Natural killer cell (primary cell): ENCODE measurements around the gene LRP8. TPM values are rescaled to one million over a fixed set of nuclear protein-coding genes. Genes with fewer than 3 reads are reported as not detected.

Experiments
- ATAC-seq, 3 donors: fragments of 150-1000 bp in 2 of 3; fragments of 200-7000 bp in 1 of 3; cut with Tn5 transposase; 1 replicate in 1 of 3; 2 replicates in 2 of 3; pipeline ENCODE4 v1.10.0; 2021; ENCODE audit warnings: mild to moderate bottlenecking in 2 of 3, moderate library complexity in 2 of 3
- DNase-seq, 2 donors: peaks; one replicate each; pipeline versions ENCODE4 v3.0.0 to v3.0.0-alpha.2; 2013 to 2021; ENCODE audit warnings: mixed read lengths in 1 of 2
- H3K27ac ChIP-seq: one replicate; pipeline ENCODE4 v1.5.1; 2013; ENCODE audit warnings: mild to moderate bottlenecking, low read length
- H3K27me3 ChIP-seq: one replicate; pipeline ENCODE4 v1.6.1; 2013; ENCODE audit warnings: low read length; ENCODE audit not compliant: control insufficient read depth, insufficient read depth
- H3K36me3 ChIP-seq: one replicate; pipeline ENCODE4 v1.6.1; 2013; ENCODE audit warnings: low read length; ENCODE audit not compliant: control insufficient read depth, insufficient read depth
- H3K4me1 ChIP-seq: one replicate; pipeline ENCODE4 v1.6.1; 2013; ENCODE audit warnings: low read length; ENCODE audit not compliant: control insufficient read depth, insufficient read depth
- H3K4me3 ChIP-seq: one replicate; pipeline ENCODE4 v1.5.1; 2013; ENCODE audit warnings: low read length
- H3K9me3 ChIP-seq: one replicate; pipeline ENCODE4 v1.6.1; 2013; ENCODE audit warnings: low read length; ENCODE audit not compliant: control insufficient read depth, insufficient read depth
- H3K27ac Mint-ChIP-seq, 2 donors: one replicate each; pipeline ENCODE4 v1.8.0; 2022; ENCODE audit warnings: mild to moderate bottlenecking in 2 of 2, mixed read lengths in 2 of 2, moderate library complexity in 1 of 2
- H3K27me3 Mint-ChIP-seq, 2 donors: one replicate each; pipeline ENCODE4 v1.8.0; 2022; ENCODE audit warnings: low read depth in 2 of 2, mixed read lengths in 2 of 2
- H3K36me3 Mint-ChIP-seq: one replicate; pipeline ENCODE4 v1.8.0; 2022; ENCODE audit warnings: mixed read lengths
- H3K4me1 Mint-ChIP-seq, 2 donors: one replicate each; pipeline ENCODE4 v1.8.0; 2022; ENCODE audit warnings: mixed read lengths in 2 of 2
- H3K4me3 Mint-ChIP-seq: one replicate; pipeline ENCODE4 v1.8.0; 2022; ENCODE audit warnings: mild to moderate bottlenecking, moderate library complexity, mixed read lengths
- H3K9me3 Mint-ChIP-seq, 2 donors: one replicate each; pipeline ENCODE4 v1.8.0; 2022; ENCODE audit warnings: mixed read lengths in 2 of 2
- CTCF ChIP-seq: fragments of 200-600 bp; IDR thresholded peaks from one replicate; pipeline ENCODE4 v1.8.0; 2022; ENCODE audit warnings: antibody characterized with exemption
- WGBS: methylation state at CpG from one replicate; pipeline ENCODE4 v1.1.7; 2013; ENCODE audit warnings: missing lambda C conversion rate; ENCODE audit not compliant: insufficient coverage; 5-methylcytosine and 5-hydroxymethylcytosine counted together
- intact Hi-C: fragments of 100-400 bp; cut with micrococcal nuclease; formaldehyde crosslinking; loops from one replicate; pipeline ENCODE4 v1.14.2; 2022
- total RNA-seq, 4 donors: library from RNA; stranded (reverse); fragments of 120-200 nt in 1 of 4; gene quantifications; one replicate each; pipeline versions ENCODE4 v1.2.3 to v1.2.4, GENCODE V29; 2013 to 2022

LRP8 gene
- total RNA-seq, 3 donors from 2014 or later (not counting 1 experiment from before 2014, with no cell fraction given) = 23.2 to 27.3 (median 24.9) TPM

- H3K4me1 ChIP-seq = peaks cover under 1% of the 10 kb centered on the region
- Mint-ChIP-seq H3K4me1 (peaks cover 5 to 6% of the 10 kb centered on the region in 2 donors), H3K4me3 (no peak overlapping the region), H3K36me3 (no peaks in the 10 kb centered on the region), H3K27ac (peak overlapping the region in 1 of 2 donors; percentile 65), H3K27me3 (no peaks in the 10 kb centered on the region), H3K9me3 (no peaks in the 10 kb centered on the region)
- no peaks in the 10 kb centered on the region for H3K9me3 ChIP-seq
- H3K27ac ChIP-seq = no peak overlapping the region
- ATAC-seq (no peak), DNase-seq (no peak)
- 95% methylated on average over 8 of the region's 8 CpGs for WGBS
- no peaks in the 10 kb centered on the region for H3K27me3 ChIP-seq
- intact Hi-C loops = no loop called here
- H3K4me3 ChIP-seq = no peak overlapping the region
- no peak for TF ChIP-seq CTCF
- H3K36me3 ChIP-seq = peaks cover 2% of the 10 kb centered on the region
Measured at GRCh38 chr1:53280496-53280895, 47.4 kb downstream of the LRP8 start.

- no peaks in the 10 kb centered on the region for H3K27me3 ChIP-seq
- H3K27ac ChIP-seq = no peak overlapping the region
- Mint-ChIP-seq H3K9me3 (no peaks in the 10 kb centered on the region), H3K27me3 (no peaks in the 10 kb centered on the region), H3K4me1 (peaks cover 5 to 6% of the 10 kb centered on the region in 2 donors), H3K36me3 (no peaks in the 10 kb centered on the region), H3K4me3 (no peak overlapping the region), H3K27ac (no peak overlapping the region)
- no peak overlapping the region for H3K4me3 ChIP-seq
- intact Hi-C loops = loop anchor here (2.0 to 5.0 kb wide), 2 partner anchors 193 to 475 kb away; no protein-coding TSS in a partner anchor
- H3K36me3 ChIP-seq = peaks cover 4% of the 10 kb centered on the region
- 89% methylated on average over 14 of the region's 14 CpGs for WGBS
- no peak for ATAC-seq
- H3K9me3 ChIP-seq = no peaks in the 10 kb centered on the region
- no peak for TF ChIP-seq CTCF
- DNase-seq = no peak
- H3K4me1 ChIP-seq = no peaks in the 10 kb centered on the region
Measured at GRCh38 chr1:53279296-53280200, 48.3 kb downstream of the LRP8 start.

GRCh38 chr1:53278298-53278725 lies 49.6 kb downstream of the LRP8 start:
- H3K36me3 Mint-ChIP-seq = no peaks in the 10 kb centered on the region
- peak; percentile 96 for TF ChIP-seq CTCF
- H3K27me3 Mint-ChIP-seq = no peaks in the 10 kb centered on the region
- no peaks in the 10 kb centered on the region for H3K4me1 ChIP-seq
- WGBS = 24% methylated on average over 7 of the region's 8 CpGs
- no peak overlapping the region for H3K4me3 Mint-ChIP-seq
- H3K9me3 Mint-ChIP-seq = no peaks in the 10 kb centered on the region
- peak overlapping the region in 1 of 2 donors; percentile 35 for H3K27ac Mint-ChIP-seq
- H3K36me3 ChIP-seq = peaks cover 6% of the 10 kb centered on the region
- DNase-seq (peak; percentile 68 to 75), ATAC-seq (peak; percentile 69 to 89 (median 82))
- intact Hi-C loops = loop anchor here (1.0 to 5.0 kb wide), 3 partner anchors 115 to 476 kb away; no protein-coding TSS in a partner anchor
- no peaks in the 10 kb centered on the region for H3K9me3 ChIP-seq
- no peak overlapping the region for H3K27ac ChIP-seq
- H3K4me3 ChIP-seq = no peak overlapping the region
- H3K4me1 Mint-ChIP-seq = peaks cover 5 to 6% of the 10 kb centered on the region in 2 donors
- H3K27me3 ChIP-seq = no peaks in the 10 kb centered on the region
